ENCODE measurements around the gene ERF.

GRCh38 chr19:42293948-42294347 is 39.0 kb upstream of the ERF start:
- TF ChIP-seq POLR2A (IDR thresholded peaks at IDR 0.05; ENCODE audit: low read depth, low read length) (no peak), TAF1 (IDR thresholded peaks at IDR 0.05; ENCODE audit: low read depth, low read length) (no peak), POLR2AphosphoS5 (IDR thresholded peaks at IDR 0.05; ENCODE audit: low read depth, low read length) (no peak), PAX5 (IDR thresholded peaks at IDR 0.05; ENCODE audit: insufficient read depth, low read length, severe bottlenecking) (no peak), SPI1 (IDR thresholded peaks at IDR 0.05; ENCODE audit: low read depth, low read length) (no peak)
